LNCAP (cell line): Measurements from ENCODE around the gene PFKM.

ENCODE experiments used
- CTCF ChIP-seq: fragments of 450-650 bp; IDR thresholded peaks from 2 replicates; pipeline ENCODE4 v1.5.1; 2017; ENCODE audit warnings: mild to moderate bottlenecking

PFKM gene

GRCh38 chr12:48119078-48119833 lies at the start of gene PFKM:
Gene PFKM (plus strand): TSS chr12:48119364. CDS start chr12:48122775, 3,411 bp downstream.
- no peak for TF ChIP-seq CTCF

GRCh38 chr12:48070033-48070432 lies 49.1 kb upstream of the PFKM start:
- TF ChIP-seq CTCF: no peak

DNA sequence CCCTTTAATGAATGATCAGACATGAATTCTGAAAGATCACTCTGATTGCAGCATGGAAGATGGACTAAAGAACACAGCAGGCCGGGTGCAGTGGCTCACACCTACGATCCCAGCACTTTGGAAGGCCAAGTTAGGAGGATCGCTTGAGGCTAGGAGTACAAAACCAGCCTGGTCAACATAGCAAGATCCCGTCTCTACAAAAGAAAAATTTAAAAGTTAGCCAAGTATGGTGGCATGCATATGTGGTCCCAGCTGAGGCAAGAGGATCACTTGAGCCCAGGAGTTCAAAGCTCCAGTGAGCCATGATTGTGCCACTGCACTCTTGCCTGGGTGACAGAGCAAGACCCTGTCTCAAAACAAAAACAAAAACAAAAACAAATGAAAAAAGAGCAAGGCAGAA lies 48.4 kb upstream of the PFKM start:
- no peak for TF ChIP-seq CTCF

DNA sequence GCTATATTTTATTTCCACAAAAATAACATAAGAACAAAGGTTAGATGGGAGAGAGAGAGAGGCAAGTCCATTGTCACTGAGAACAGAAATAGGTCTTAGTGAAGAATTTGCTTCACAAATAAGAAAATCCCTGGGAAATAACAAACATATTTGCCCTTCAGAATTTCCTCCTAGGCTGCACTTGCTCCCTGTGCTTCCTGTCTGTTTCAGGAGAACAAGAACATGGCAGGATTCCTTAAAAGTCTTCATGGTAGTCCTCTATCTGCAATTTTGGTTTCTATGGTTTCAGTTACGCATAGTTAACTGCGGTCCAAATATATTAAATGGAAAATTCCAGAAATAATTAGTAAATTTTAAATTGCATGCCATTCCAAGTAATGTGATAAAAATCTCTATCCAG lies 47.4 kb upstream of the PFKM start:
- no peak for TF ChIP-seq CTCF

DNA sequence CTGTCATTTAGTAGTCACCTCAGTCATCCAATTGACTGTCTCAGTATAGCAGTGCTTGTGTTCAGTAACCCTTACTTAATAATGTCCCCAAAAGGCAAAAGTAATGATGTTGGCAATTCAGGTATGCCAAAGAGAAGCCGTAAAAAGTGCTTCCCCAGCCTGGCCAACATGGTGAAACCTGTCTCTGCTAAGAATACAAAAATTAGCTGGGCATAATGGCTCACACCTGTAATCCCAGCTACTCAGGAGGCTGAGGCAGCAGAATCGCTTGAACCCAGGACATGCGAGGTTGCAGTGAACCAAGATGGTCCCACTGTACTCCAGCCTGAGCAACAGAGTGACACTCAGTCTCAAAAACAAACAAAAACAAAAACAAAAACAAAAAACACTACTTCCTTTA lies 46.9 kb upstream of the PFKM start:
- no peak for TF ChIP-seq CTCF

DNA sequence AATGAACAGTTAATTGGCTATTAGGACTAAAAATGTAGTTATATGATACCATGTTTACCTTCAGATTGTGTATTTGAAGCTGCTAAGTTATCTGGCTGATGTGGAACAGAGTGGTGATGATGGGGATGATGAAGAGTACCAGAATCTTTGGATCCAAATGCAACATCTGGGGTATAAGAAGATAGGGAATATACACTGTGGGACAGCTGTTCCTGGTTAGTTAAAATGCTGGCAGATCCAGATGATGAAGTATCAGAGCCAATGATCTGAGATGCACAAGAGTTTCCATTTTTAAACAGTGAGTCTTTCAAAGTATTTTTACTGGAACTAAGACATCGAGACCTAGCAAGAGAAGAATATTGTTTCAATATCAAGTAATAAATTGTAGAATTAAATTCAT lies 44.9 kb upstream of the PFKM start:
- TF ChIP-seq CTCF: no peak

DNA sequence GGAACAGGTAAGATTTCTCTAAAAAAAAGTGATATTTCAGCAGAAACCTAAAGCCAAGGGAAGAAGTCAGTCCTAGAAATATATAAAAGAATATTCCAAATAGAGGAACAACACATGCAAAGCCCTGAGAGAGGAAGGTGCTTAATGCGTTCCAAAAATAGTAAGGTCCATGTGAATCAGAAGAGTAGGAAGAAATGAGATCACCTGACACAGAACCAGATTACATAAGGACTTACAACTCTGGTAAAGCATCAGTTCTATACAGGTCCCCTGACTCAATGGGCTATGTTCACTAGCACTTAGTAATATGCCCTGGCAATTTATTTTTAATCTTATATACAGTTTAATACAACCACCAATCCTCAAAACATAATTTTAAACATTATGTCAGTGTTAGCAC lies 43.3 kb upstream of the PFKM start:
- no peak for TF ChIP-seq CTCF

- no peak for TF ChIP-seq CTCF
These were observed 42.1 kb upstream of the PFKM start for GRCh38 chr12:48077111-48077510.
